Stimulated activated naive CD4-positive, alpha-beta T cell treated with Interleukin-2 at 50 U/mL for 16 hours (primary cell): ENCODE results near the gene HTR1D.

Experiments used
- DNase-seq: peaks from one replicate; lab custom pipeline; 2025; lab: John Stamatoyannopoulos, UW

The HTR1D gene

GRCh38 chr1:23184212-23184934 is 32.9 kb downstream of the HTR1D start:
- no peak for DNase-seq

DNA sequence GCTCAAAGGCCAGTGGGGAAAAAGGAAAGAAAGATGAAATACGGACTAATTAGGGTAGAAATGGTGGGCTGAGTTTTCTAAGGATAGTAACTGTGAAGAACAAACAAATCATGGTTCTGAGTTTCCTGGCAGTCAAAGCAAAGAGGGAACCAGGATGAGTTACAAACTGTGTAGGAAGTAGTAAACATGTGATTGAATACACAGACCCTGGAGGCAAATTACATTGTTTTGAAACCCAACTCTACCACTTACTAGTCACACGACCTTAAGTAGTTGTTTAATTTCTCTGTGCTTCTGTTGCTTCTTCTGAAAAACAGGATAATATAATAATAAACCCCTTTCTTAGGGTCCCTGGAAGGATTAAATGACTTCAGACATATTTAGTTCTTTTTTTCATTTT is 37.4 kb downstream of the HTR1D start:
- DNase-seq, result no peak

GRCh38 chr1:23178950-23179349 is 38.4 kb downstream of the HTR1D start:
- DNase-seq, result no peak

GRCh38 chr1:23178414-23178813 is 38.9 kb downstream of the HTR1D start:
- no peak for DNase-seq

- DNase-seq, result peak; percentile 47
Observed at GRCh38 chr1:23177438-23178380, 39.6 kb downstream of the HTR1D start.

- DNase-seq, result no peak
Observed at GRCh38 chr1:23177031-23177430, 40.3 kb downstream of the HTR1D start.

DNA sequence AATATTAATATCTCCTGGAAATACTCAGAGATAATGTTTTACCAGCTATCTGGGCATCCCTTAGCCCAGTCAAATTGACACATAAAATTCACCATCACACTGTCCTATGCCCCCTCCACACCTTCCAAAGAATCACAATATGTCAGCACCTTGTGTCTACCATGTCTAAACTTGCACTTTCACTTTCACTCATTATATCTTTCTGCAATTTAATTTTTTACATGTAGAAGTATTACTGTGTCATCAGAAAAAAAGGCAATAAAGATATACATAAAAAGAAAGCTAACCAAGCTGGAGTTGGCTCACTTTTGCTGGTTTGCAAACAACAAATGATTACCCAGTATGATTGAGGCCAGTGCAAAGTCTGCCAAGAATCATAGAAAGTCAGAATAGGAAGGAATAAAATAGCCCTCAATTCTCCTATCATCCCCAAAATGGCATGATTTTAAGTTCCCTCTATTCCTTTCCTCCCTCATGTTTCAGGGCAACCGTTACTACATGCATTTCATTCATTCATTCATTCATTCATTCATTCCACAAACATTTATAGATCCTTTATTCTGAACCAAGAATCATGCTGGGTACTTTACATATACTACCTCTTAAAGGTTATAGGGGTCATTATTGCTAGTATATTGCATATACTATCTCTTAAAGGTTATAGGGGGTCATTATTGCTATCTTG is 42.7 kb downstream of the HTR1D start:
- no peak for DNase-seq

DNA sequence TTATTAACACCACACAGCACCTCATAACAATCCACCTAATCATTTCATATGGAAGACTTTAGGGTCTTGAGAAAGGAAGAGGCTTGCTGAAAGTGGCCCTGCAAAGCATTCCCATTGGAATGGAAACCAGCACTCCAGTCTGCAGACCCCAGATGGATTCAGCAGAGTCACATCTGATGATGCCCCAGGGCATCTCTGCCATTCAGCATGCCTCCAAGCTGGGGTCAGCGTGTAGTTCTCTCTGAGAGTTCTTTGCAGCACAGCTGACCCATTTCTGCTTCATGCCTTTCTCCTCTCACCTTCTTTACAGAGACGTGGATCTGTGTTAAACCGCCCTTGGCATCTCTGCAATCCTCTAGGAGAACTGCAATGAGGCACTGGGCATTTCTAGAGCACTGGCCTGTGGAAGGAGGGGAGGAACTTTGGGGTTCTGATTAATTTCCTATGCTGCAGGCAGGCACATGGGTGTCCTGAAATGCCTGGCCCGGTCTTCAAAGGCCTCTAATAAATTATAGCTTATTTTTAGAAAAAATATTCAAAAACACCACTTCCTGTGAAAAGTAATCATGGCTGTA is 46.0 kb downstream of the HTR1D start:
- DNase-seq, result no peak

- no peak for DNase-seq
Observed at GRCh38 chr1:23169727-23170335, 47.5 kb downstream of the HTR1D start.

GRCh38 chr1:23169195-23169575 is 48.1 kb downstream of the HTR1D start:
- no peak for DNase-seq

GRCh38 chr1:23168445-23169194 is 48.7 kb downstream of the HTR1D start, which contains the start of gene LUZP1:
TSS of gene LUZP1 (minus strand) at chr1:23168856.
- DNase-seq, result peak; percentile 77

- peak; percentile 28 for DNase-seq
Observed at GRCh38 chr1:23168079-23168444, 49.2 kb downstream of the HTR1D start.

GRCh38 chr1:23167353-23168078 is 49.8 kb downstream of the HTR1D start:
- peak; percentile 30 for DNase-seq

DNA sequence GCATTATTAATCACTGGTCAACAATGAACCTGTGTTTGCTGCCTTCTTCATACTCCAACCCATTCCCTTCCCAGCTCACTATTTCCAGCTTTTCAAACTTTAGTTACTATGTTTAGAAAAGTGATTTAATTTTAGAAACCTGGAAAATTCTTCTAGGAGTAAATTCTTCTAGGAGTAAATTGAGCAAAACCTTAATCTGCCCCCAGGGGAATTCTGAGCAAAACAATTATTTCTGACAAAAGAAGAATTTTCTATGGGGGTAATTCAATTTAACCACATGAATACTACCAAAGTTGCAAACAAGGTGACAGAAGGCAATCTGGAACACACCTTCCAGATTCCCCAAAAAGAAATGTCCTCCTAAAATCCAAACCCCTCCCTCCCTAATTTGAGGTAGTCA is 50.4 kb downstream of the HTR1D start:
- no peak for DNase-seq

DNA sequence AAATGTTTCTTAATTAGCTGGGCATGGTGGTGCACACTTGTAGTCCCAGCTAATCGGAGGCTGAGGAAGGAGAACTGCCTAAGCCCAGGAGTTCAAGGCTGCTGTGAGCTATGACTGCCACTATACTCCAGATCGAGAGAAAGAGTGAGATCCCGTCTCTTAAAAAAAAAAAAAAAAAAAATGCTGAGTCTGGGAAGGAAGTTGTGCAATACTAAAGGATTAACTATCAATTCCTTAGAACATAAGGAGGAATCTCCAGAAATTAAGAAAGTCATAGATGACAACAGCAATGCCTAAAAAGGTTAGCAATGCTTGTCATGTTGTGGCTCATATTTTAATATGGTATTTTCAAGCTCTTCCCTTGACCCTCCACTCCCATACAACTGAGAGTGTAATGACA is 53.9 kb downstream of the HTR1D start:
- DNase-seq, result no peak

DNA sequence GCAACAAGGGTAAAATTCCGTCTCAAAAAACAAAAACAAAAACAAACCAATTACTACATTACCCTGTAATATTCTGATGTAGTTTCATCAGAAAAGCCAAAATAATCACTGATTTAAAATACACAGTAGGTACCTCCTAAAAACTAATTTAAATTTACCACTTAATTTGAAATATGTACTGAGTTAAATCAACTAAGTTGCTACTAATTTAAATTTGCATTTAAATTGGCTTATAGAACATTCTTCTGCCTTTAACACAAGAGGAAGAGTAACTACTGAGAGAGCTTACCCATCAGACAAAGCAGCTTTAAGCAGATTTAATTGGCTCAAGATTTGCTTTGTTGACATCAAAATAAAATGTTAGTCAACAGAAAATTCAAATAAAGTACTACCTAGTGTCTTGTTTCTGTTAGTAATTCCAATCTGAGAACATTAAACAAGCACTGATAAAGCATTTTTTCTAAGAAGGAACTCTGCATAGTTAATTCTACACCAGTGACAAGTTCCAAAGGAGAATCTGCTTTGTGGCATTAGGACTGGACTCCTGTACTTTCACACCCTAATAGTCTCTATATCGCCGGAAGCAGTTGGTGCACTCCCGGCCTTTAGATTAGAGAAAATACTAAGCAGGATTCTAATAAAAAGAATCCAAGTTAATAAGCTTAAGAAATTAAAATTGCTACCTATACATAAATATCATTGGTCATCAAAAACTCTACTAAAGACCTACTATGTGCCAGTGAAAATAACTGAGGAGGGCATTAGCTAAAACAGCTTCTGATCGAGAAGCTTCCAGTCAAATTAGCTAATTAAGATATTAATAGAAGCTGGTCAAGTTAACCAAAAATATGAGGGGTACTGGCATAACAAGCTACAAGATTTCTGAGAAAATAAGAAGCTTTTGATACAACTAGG is 57.1 kb downstream of the HTR1D start:
- DNase-seq, result no peak

GRCh38 chr1:23156940-23157339 is 60.4 kb downstream of the HTR1D start:
- no peak for DNase-seq

DNA sequence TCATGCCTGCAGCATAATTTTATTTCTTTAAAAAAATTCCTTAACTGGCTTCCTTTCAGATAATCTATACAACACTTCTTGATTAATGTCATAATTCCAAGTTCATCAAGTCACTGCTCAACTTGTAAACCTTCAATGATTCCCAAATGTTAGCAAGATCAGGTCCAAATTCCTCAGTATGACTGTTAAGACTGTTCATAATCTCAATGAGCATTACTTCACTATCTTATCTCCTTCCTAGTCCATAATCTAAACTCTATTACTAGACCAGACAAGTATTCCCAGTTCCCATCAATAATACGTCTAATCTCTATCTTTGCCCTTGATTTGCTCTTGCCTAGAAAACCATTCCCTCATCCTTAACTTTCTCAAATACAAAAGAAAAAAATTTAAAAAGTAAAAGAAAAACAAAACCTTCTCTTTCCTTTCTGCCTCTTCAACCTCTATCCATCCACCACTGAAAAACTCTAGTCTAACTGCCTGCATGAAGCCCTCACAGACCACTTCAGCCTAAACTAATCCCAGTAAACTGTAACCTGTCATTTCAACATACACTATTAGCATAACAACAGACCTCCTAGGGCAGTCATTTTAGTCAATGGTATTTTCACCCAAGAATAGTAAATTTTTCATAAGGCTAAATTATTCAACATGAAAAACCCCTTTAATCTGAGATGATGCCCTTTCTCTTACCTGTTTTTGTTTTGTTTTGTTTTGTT is 64.2 kb downstream of the HTR1D start:
- no peak for DNase-seq

GRCh38 chr1:23150742-23151141 is 66.6 kb downstream of the HTR1D start:
- no peak for DNase-seq
